Hepatocyte (in vitro differentiated cells): ENCODE measurements around the gene C2CD5. TPM values are rescaled to one million over a fixed set of nuclear protein-coding genes. Genes with fewer than 3 reads are reported as not detected.

Experiments used
- DNase-seq: peaks from one replicate; pipeline ENCODE4 v3.0.0-alpha.2; 2016; ENCODE audit warnings: low spot score
- H2AFZ ChIP-seq: fragments of 200-600 bp; sonication (generic); 2 replicates; pipeline ENCODE4 v1.6.0; 2016; ENCODE audit warnings: antibody characterized with exemption, mild to moderate bottlenecking
- H3K27ac ChIP-seq: fragments of 200-600 bp; sonication (generic); 2 replicates; pipeline ENCODE4 v1.5.1; 2016; ENCODE audit warnings: mild to moderate bottlenecking
- H3K27me3 ChIP-seq: fragments of 200-600 bp; sonication (generic); 2 replicates; pipeline ENCODE4 v1.6.1; 2016
- H3K36me3 ChIP-seq: fragments of 200-600 bp; sonication (generic); replicated peaks from 2 replicates; pipeline ENCODE4 v1.5.1; 2016; ENCODE audit warnings: low read depth; ENCODE audit not compliant: insufficient read depth
- H3K4me1 ChIP-seq: fragments of 200-600 bp; sonication (generic); 2 replicates; pipeline ENCODE4 v1.5.1; 2016; ENCODE audit warnings: mild to moderate bottlenecking, moderate library complexity; ENCODE audit not compliant: insufficient read depth
- H3K4me2 ChIP-seq: fragments of 200-600 bp; sonication (generic); 2 replicates; pipeline ENCODE4 v1.6.0; 2016
- H3K4me3 ChIP-seq: fragments of 200-600 bp; sonication (generic); 2 replicates; pipeline ENCODE4 v1.5.1; 2016; ENCODE audit warnings: mild to moderate bottlenecking
- H3K79me2 ChIP-seq: fragments of 200-600 bp; sonication (generic); 2 replicates; pipeline ENCODE4 v1.6.0; 2017; ENCODE audit warnings: mild to moderate bottlenecking
- H3K9me2 ChIP-seq: fragments of 200-600 bp; sonication (generic); replicated peaks from 2 replicates; pipeline ENCODE4 v1.6.0; 2017; ENCODE audit warnings: mild to moderate bottlenecking; ENCODE audit not compliant: insufficient read depth
- H3K9me3 ChIP-seq: fragments of 200-600 bp; sonication (generic); 2 replicates; pipeline ENCODE4 v1.5.1; 2016; ENCODE audit warnings: low read depth, mild to moderate bottlenecking
- H4K20me1 ChIP-seq: fragments of 200-600 bp; sonication (generic); 2 replicates; pipeline ENCODE4 v1.6.0; 2016; ENCODE audit warnings: mild to moderate bottlenecking; ENCODE audit not compliant: insufficient read depth, poor library complexity, severe bottlenecking
- EZH2 ChIP-seq: fragments of 200-600 bp; sonication (generic); IDR thresholded peaks from 2 replicates; pipeline ENCODE4 v1.6.1; 2016; ENCODE audit warnings: antibody characterized with exemption, mild to moderate bottlenecking, borderline replicate concordance
- EZH2phosphoT487 ChIP-seq: fragments of 200-600 bp; sonication (generic); IDR thresholded peaks from one replicate; pipeline ENCODE4 v1.6.1; 2018; ENCODE audit warnings: antibody characterized with exemption, mild to moderate bottlenecking, low read depth, moderate library complexity; ENCODE audit not compliant: unreplicated experiment, severe bottlenecking
- WGBS: methylation state at CpG from one replicate; pipeline ENCODE4 v1.1.6; 2016; ENCODE audit warnings: low lambda C conversion rate; ENCODE audit errors: missing lambda C conversion rate; 5-methylcytosine and 5-hydroxymethylcytosine counted together
- polyA plus RNA-seq: library from polyadenylated mRNA; unstranded; fragments of >200 nt; fragmentation: Nextera tagmentation; extraction: Ambion mirVana; gene quantifications from 2 replicates; pipeline ENCODE4 v1.2.1, GENCODE V29; 2016
- total RNA-seq: library from RNA; depleted of rRNA; stranded (reverse); fragments of >200 nt; gene quantifications from 2 replicates; pipeline ENCODE4 v1.2.3, GENCODE V29; 2014
- TF ChIP-seq, protein P1 (sequence below): fragments of 200-600 bp; sonication (generic); IDR thresholded peaks from 2 replicates; pipeline ENCODE4 v1.5.1; 2016; ENCODE audit warnings: antibody characterized with exemption, mild to moderate bottlenecking; ENCODE audit not compliant: poor library complexity

Gene C2CD5
- total and polyA plus RNA-seq, 2 experiments from 2014 or later = 7.3 to 20.5 TPM

DNA sequence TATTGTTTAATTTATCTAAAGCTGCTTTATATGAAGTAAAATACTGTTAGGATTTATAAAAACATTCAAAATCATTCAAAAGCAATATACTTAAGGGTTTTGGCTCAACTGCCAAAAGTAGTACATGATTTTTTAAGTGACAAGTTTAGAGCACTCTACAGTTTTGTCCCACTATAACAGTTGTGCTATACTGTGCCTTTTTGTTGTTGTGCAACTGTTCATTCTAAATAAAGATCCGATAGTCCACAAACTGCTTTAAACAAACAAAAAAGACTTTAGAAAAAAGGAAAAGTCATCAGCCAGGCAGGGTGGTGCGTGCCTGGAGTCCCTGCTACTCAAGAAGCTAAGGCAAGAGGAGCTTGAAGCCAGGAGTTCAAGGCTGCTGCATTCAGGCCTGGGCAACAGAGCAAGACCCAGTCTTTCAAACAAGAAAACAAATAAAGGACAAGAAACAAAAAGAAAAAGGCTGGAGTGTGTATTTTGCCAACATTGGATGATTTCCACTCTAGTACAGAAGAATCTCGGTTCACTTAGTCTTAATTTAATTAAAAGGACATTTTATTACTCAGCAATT lies 7.3 kb downstream of the C2CD5 start:
- H3K36me3 ChIP-seq = no peaks in the 10 kb centered on the region
- no peak overlapping the region for H2AFZ ChIP-seq
- whole genome bisulfite sequencing = 86% methylated on average over 3 of the region's 3 CpGs
- no peak overlapping the region for H3K4me3 ChIP-seq
- no peak overlapping the region for H3K27ac ChIP-seq
- H3K4me1 ChIP-seq = peaks cover 2% of the 10 kb centered on the region
- no peak overlapping the region for H3K4me2 ChIP-seq
- TF ChIP-seq EZH2phosphoT487 (no peak), EZH2 (no peak)
- TF ChIP-seq, protein P1, sequence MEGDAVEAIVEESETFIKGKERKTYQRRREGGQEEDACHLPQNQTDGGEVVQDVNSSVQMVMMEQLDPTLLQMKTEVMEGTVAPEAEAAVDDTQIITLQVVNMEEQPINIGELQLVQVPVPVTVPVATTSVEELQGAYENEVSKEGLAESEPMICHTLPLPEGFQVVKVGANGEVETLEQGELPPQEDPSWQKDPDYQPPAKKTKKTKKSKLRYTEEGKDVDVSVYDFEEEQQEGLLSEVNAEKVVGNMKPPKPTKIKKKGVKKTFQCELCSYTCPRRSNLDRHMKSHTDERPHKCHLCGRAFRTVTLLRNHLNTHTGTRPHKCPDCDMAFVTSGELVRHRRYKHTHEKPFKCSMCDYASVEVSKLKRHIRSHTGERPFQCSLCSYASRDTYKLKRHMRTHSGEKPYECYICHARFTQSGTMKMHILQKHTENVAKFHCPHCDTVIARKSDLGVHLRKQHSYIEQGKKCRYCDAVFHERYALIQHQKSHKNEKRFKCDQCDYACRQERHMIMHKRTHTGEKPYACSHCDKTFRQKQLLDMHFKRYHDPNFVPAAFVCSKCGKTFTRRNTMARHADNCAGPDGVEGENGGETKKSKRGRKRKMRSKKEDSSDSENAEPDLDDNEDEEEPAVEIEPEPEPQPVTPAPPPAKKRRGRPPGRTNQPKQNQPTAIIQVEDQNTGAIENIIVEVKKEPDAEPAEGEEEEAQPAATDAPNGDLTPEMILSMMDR = no peak
- H3K27me3 ChIP-seq = no peaks in the 10 kb centered on the region
- no peaks in the 10 kb centered on the region for H3K9me3 ChIP-seq
- H3K79me2 ChIP-seq = peaks cover 43% of the 10 kb centered on the region
- no peak for DNase-seq
- H4K20me1 ChIP-seq = no peaks in the 10 kb centered on the region
- no peaks in the 10 kb centered on the region for H3K9me2 ChIP-seq

DNA sequence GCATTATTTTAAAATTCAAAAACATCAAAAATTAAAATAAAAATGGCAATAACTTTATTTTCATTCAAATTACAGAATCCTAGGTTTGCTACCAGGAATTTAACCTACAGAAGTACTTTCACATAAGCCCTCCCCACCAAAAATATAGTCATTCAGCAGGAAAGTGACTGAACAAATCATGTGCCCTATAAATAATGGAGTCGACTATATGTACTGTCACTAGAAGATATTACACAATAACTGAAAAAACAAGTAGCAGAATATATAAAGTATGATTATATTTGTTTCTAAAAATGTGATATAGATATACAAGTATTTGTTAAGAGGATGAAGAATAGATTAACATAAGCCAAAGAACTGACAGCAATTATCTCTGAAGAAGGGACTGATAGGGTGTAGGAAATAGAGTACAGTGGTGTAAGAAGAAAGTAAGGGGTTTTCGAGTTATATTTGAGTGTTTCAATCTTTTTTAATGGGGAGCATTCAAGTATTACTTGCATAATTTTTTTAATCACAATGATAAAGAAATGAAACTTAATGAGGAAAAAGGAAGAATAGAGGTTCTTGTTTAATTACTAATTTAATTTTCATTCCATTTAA lies 7.9 kb downstream of the C2CD5 start:
- Histone ChIP-seq H3K4me1 (no peaks in the 10 kb centered on the region), H3K36me3 (no peaks in the 10 kb centered on the region), H3K9me2 (no peaks in the 10 kb centered on the region), H3K27ac (no peak overlapping the region), H4K20me1 (no peaks in the 10 kb centered on the region), H3K9me3 (peaks cover 4% of the 10 kb centered on the region), H3K4me3 (no peak overlapping the region), H3K79me2 (peaks cover 37% of the 10 kb centered on the region), H3K27me3 (no peaks in the 10 kb centered on the region), H3K4me2 (no peak overlapping the region), H2AFZ (no peak overlapping the region)
- TF ChIP-seq EZH2 (no peak), EZH2phosphoT487 (no peak)
- TF ChIP-seq, protein P1 = no peak
- 94% methylated on average over 2 of the region's 2 CpGs for WGBS
- no peak for DNase-seq

DNA sequence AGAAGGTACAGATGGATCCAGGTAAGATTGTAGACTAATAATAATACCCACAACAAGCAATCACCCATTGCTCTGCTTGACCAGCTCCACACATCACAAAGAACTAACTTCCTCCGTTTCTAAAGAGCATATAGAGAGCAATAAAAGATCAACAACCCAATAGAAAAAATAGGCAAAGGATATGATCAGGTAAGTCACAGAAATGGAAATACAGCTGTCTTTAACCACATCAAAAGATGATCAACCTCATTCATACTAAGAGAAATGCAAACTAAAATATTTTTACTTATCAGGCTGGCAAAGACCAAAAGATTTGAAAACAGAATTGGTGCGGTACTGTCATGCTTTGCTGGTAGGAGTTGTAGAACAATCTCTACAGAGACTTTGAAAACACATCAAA lies 8.9 kb downstream of the C2CD5 start:
- Histone ChIP-seq H4K20me1 (no peaks in the 10 kb centered on the region), H2AFZ (no peak overlapping the region), H3K9me2 (no peaks in the 10 kb centered on the region), H3K27ac (no peak overlapping the region), H3K9me3 (peaks cover 9% of the 10 kb centered on the region), H3K4me3 (no peak overlapping the region), H3K36me3 (no peaks in the 10 kb centered on the region), H3K79me2 (peaks cover 28% of the 10 kb centered on the region), H3K4me2 (no peak overlapping the region), H3K27me3 (no peaks in the 10 kb centered on the region), H3K4me1 (no peaks in the 10 kb centered on the region)
- WGBS = 88% methylated on average over 2 of the region's 2 CpGs
- no peak for DNase-seq
- no peak for TF ChIP-seq EZH2phosphoT487
- TF ChIP-seq, protein P1 = no peak
- TF ChIP-seq EZH2 = no peak
